NCI-H1092 treated with DMSO at 0.1 percent for 48 hours (cell line): ENCODE results near the gene LIMS3.
"Not testable (repeated sequence)": the region's sequence is repeated elsewhere in the genome, so short reads cannot be mapped to it uniquely, and the experiment has no call there.

Experiments used
- DNase-seq: peaks from one replicate; lab custom pipeline; 2025; lab: John Stamatoyannopoulos, UW

The LIMS3 gene

DNA sequence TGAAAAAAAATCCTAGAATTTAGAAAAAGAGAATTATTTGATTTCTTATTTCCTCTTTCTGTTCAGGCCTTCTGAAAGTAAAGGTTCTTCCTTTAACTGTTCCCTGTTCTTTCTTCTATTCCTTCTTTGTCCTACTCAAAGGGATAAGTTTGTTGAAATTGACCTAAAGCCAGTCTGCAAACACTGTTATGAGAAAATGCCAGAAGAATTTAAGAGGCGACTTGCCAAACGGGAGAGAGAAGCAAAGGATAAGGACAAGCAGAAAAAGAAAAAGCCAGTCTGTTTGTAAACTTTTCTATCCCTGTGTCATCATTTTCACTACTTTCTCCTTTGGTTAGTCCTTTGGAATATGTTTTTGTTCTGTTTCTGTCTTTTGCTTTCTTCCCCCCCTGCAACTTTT, 26.0 kb downstream of the LIMS3 start:
- DNase-seq, result not testable (repeated sequence)

DNA sequence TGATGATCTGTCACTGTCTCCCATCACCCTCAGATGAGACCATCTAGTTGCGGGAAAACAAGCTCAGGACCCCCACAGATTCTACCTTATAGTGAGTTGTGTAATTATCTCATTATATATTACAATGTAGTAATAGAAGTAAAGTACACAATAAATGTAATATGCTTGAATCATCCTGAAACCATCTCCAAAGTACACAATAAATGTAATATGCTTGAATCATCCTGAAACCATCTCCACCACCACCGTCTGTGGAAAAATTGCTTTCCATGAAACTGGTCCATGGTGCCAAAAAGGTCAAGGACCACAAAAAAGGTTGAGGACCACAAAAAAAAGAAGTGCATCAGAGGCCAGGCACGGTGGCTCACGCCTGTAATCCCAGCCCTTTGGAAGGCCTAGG, 29.3 kb downstream of the LIMS3 start:
- not testable (repeated sequence) for DNase-seq

DNA sequence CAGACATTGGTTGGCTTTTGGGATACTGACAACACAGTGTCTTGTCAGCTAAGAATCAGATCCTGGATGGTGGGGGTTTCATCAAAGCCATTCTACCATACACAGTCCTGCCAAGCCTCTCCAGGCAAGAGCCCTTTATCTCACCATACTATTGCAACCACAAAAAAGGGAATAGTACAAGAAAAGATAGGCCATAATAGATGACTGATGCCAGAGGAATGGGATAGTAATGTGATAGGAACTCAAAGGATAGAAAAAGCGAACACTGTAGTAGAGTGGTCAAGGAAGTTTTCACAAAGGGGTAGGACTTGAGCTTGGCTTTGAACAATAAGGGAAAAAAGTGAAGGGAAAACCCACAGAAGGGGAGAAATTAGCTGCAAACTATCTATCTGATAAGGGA, 30.7 kb downstream of the LIMS3 start:
- not testable (repeated sequence) for DNase-seq

DNA sequence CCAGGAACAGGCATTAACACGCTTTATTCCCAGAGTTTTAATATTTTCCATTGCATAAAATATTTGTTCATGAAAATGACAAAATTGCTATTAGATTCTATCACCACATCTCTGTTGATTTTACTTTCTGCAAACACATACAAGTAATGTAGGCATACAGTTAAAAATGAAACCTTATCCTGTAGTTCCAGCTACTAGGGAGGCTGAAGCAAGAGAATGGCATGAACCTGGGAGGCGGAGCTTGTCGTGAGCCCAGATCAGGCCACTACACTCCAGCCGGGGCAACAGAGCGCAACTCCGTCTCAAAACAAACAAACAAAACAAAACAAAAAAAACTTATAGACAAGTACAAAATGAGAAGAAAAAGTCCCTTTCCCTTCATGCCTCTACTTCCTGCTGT, 38.0 kb downstream of the LIMS3 start:
- not testable (repeated sequence) for DNase-seq

DNA sequence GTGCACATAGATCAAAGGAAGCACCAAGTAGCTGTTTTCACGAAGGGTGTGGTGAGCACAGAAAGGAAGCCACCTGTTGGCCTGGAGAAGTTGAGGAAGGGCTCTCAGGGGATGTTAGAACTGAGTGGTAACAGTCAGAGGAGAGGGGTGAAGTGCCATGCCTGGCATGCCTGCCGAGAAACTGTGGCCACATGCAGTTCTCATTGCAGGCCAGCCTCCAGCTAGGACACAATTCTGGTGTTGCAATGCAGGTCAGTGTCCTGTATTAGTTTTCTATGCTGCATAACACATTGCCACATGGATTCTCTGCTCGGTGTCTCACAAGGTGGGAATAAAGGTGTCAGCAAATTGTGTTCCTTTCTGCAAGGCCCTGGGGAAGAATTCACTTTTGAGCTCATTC, 46.9 kb downstream of the LIMS3 start:
- not testable (repeated sequence) for DNase-seq

DNA sequence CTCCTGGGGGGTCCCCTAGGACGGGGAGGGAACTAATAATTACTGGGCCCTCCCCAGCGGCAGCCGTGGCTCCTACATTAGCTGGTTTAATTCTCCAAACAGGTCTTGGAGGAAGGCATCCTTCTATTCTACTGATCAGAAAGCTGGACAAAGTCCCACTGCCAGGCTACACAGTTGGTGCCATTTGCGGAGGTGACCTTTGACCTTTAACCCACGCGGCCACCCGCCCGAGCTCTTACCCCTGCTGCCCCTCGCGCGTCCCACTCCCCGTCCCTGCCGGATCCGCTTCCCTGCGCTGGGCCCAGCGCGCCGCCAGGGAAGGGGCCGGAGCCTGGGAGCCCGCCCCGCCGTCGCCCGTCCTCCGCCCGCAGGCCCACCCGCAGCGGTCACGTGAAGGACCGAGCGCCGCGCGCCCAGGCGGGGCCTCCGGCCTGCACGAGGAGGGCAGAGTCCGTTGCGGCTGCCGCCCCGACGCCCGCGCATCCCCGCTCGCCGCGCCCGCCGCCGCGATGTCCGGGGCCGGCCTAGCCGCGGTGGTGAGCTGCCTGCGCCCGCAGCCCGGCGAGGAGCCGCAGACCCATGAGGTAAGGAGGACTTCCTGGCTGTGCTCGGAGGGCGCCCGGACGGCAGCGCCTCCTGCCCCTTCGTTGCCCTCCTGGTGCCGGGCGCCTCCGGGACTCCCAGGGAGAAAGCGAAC, 48.9 kb downstream of the LIMS3 start:
- not testable (repeated sequence) for DNase-seq

DNA sequence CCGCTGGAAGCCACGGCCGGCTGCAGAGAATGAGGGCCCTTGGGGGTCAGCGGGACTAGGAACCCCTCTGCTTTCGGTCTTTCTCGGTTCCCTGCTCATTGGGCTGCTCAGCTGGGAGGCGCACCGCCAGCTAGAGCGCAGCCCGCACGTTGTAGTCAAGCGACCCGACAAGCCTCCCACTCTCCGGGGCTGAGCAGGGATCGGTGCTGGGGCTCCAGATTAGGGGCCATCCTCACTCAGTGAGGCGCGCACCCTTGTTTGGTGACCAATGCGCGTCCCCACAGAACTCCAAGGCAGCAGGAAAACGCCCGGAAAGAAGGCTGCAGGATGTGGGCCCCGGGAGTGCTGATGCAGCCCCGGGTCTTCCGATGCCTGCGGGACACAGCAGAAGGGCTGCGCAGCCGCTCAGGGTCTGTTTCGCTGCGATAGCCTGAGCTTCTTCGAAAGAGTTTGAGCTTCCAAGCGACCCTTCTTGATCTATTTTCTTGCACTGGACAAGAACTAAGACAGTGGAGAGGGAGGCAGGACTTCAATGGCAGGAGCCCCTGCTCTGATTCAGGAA, 49.6 kb downstream of the LIMS3 start:
- not testable (repeated sequence) for DNase-seq

DNA sequence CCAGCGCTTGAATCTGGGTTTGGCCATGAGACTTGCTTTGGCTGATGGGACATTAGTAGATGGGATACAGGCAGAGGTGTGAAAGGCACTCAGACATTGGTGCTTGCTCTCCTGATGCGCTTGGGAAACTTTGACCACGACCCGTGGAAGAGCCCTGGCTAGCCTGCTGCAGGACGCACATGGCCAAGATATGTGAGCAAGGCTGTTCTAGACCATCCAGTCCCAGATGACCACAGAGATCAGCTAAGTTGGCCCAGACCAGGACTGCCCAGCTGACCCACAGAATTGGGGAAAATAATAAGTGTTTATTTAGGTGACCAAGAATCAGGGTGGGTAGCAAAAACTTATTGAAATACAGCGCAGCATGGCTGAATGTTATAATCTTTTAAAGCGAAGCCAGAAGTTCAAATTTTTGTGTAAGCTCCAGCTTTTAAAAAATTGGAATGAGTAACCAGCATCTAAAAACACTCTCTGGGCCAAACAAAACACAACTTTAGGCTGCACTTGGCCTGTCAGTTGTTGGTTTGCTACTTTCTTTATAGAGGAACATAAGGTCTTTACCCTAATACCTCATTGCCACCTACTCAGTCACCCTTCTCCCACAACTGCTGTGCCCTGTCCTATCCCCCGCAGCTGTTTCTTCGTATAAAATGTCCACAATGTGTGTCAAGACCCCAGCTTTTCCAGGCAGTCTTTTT, 51.8 kb downstream of the LIMS3 start:
- DNase-seq, result not testable (repeated sequence)

DNA sequence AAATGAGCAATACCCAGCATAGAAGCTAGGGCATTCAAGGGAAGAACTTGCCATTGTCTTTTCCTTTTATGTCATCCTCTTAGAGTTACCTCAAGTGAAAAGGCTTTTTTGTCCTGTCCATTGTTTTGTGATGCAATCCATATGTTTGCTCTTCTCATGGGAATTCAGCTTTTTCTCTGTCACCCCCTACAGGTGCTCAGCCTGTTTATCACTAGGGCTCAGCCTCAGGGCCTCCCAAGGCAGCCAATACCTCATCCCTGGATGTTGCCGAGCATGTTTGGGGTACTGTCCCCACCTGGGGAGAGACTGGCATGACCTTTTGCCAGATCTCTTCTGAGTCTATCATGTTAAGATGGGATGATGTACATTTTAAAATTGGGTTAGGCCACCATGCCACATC, 65.5 kb downstream of the LIMS3 start:
- DNase-seq, result not testable (repeated sequence)

DNA sequence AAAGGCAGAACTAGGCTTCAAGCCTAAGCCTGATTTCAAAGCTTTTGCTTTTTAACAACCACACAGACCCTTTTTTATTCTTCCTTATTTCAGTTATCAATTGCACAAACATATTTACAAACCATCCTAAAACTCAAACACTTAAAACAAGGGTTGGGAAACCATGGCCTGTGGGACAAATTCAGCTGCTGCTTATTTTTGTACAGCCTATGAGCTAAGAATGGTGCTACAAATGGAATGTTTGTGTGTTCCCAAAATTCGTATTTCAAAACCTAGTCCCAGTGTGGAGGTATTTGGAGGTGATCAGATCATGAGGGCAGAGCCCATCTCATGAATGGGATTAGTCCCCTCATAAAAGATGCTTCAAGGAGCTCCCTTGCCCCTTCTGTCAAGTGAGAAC, 67.0 kb downstream of the LIMS3 start:
- not testable (repeated sequence) for DNase-seq

DNA sequence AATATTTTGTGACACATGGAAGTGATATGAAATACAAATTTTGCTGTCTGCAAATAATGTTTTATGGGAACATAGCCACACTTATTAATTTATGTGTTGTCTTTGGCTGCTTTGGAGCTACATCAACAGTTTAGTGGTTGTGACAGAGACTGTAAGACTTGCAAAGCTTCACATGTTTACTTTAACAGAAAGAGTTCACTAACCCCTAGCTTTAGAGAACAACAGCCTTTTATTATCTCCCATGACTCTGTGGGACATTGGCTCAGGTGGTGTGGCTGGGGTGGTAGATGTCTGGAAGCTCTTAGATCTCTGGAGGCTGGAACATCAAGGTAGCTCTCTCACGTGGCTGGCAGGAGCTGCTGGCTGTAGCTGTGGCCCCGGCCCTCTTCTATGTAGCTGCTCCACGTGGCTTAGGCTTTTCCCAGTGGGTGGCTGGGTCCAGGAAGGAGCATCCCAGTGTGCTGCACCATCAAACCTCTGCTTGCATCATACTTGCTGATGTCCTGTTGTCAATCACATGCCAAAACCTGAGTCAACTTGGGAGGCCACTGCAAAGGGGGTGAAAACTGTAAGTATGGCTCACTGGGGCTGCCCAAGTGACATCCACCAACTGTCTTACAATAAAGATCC, 67.7 kb downstream of the LIMS3 start:
- not testable (repeated sequence) for DNase-seq

DNA sequence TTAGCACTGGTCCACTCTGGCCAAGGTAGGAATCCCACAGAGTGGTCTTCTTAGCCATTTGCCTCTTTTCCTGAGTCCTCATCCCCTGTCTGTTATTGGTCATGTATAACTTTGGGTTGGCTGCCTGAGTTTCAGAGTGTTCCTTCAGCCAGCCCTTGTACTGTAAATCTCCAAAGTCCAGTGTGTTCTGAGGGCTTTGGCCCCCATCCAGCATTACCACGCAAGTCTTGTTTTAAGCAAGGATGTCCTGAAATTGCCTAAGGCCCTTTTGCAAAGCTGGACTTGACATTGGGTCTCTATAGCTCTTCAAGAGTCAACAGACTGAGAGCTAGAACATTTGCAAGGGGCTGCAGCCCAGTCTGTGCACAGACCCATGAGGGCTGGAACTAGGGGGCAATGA, 68.4 kb downstream of the LIMS3 start:
- DNase-seq, result not testable (repeated sequence)

DNA sequence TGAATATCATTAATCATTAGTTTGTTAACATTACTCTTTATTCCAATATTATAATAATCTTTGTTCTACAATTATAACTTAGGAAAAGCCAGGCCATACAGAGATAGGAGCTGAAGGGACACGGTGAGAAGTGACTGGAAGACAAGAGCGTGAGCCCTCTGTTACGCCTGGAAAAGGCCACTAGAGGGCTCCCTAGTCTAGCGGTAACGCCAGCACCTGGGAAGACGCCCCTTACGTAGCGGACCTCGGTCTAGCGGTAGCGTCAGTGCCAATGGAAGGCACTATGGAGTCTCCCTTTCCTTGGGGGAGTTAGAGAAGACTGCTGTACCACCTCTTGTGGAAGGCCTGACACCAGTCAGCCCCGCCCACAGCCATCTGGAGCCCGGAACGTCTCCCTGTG, 71.4 kb downstream of the LIMS3 start:
- not testable (repeated sequence) for DNase-seq

DNA sequence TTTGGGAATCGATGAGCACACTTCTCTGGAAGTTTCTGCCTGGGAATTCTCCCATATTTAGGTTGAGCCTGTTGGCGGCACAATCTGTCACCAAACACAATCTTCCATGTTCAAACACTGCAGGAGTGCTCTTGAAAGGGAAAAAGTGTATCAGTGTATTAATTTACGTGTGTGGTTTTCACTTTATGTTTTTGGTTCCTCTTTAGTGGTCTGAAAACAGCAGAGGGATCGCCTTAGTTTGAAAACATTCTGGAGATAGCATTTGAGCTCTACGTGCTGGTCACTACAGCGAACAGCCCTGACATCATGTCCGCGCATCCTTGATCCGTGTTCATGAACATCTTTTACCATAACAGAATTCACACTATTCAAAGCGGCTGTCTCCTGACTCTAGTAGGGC, 73.2 kb downstream of the LIMS3 start:
- DNase-seq, result not testable (repeated sequence)
